PC-3 (cell line): ENCODE data around the gene LSP1. TPM values are rescaled to one million over a fixed set of nuclear protein-coding genes. Genes with fewer than 3 reads are reported as not detected.

Experiments used
- ATAC-seq: fragments of 200-7000 bp; cut with Tn5 transposase; 2 replicates; pipeline ENCODE4 v1.9.1; 2020; ENCODE audit warnings: mild to moderate bottlenecking, moderate library complexity
- BruUV-seq: library from RNA; stranded (reverse); fragments of 400-500 nt; replicated peaks from 2 replicates; lab custom pipeline; 2021; lab: Mats Ljungman, UMichigan
- CTCF ChIA-PET: fragments of 300-600 bp; sonication (Branson Sonifier 250); formaldehyde crosslinking; loops from one replicate; lab custom pipeline; 2022; ENCODE audit warnings: antibody characterized with exemption; lab: Charles Lee
- POLR2A ChIA-PET: fragments of 300-600 bp; sonication (Branson Sonifier 250); formaldehyde crosslinking; loops from one replicate; lab custom pipeline; 2022; ENCODE audit warnings: antibody characterized with exemption; ENCODE audit not compliant: unreplicated experiment; lab: Charles Lee
- DNase-seq: peaks from one replicate; pipeline ENCODE4 v3.0.0-alpha.2; 2015
- H2AFZ ChIP-seq: fragments of 300-600 bp; sonication (generic); 2 replicates; pipeline ENCODE4 v1.6.0; 2016; ENCODE audit warnings: antibody characterized with exemption, low read length
- H3F3A ChIP-seq: fragments of 300-600 bp; sonication (generic); one replicate; pipeline ENCODE4 v1.6.0; 2017; ENCODE audit warnings: antibody characterized with exemption, low read length, control low read depth, mild to moderate bottlenecking; ENCODE audit not compliant: unreplicated experiment
- H3K27ac ChIP-seq: fragments of 300-600 bp; sonication (generic); 2 replicates; pipeline ENCODE4 v1.5.1; 2016; ENCODE audit warnings: mild to moderate bottlenecking, low read length
- H3K27me3 ChIP-seq: fragments of 300-600 bp; sonication (generic); 2 replicates; pipeline ENCODE4 v1.6.1; 2016; ENCODE audit warnings: low read length, mixed read lengths
- H3K36me3 ChIP-seq: fragments of 300-600 bp; sonication (generic); 2 replicates; pipeline ENCODE4 v1.6.1; 2016; ENCODE audit warnings: low read depth, mixed run types, low read length, mixed read lengths
- H3K4me1 ChIP-seq: fragments of 300-600 bp; sonication (generic); 2 replicates; pipeline ENCODE4 v1.5.1; 2016; ENCODE audit warnings: low read length; ENCODE audit not compliant: insufficient read depth
- H3K4me2 ChIP-seq: fragments of 300-600 bp; sonication (generic); 2 replicates; pipeline ENCODE4 v1.6.0; 2016; ENCODE audit warnings: low read length
- H3K4me3 ChIP-seq: fragments of 300-600 bp; sonication (generic); 2 replicates; pipeline ENCODE4 v1.5.1; 2016; ENCODE audit warnings: mild to moderate bottlenecking, low read length, mixed read lengths
- H3K79me2 ChIP-seq: fragments of 300-600 bp; sonication (generic); 2 replicates; pipeline ENCODE4 v1.6.1; 2017; ENCODE audit warnings: low read length, mixed read lengths
- H3K9ac ChIP-seq: fragments of 300-600 bp; sonication (generic); 2 replicates; pipeline ENCODE4 v1.6.0; 2016; ENCODE audit warnings: mild to moderate bottlenecking, low read length
- H3K9me2 ChIP-seq: fragments of 300-600 bp; sonication (generic); replicated peaks from 2 replicates; pipeline ENCODE4 v1.6.1; 2016; ENCODE audit warnings: mixed run types, low read length, mixed read lengths
- H3K9me3 ChIP-seq: fragments of 300-600 bp; sonication (generic); 2 replicates; pipeline ENCODE4 v1.6.1; 2016; ENCODE audit warnings: low read length, mixed read lengths
- H4K20me1 ChIP-seq: fragments of 300-600 bp; sonication (generic); 2 replicates; pipeline ENCODE4 v1.6.1; 2016; ENCODE audit warnings: low read length, mixed read lengths
- CTCF ChIP-seq: fragments of 300-600 bp; sonication (generic); conservative IDR thresholded peaks from 2 replicates; pipeline ENCODE4 v1.5.1; 2017; ENCODE audit warnings: antibody characterized with exemption, low read depth, mild to moderate bottlenecking, low read length
- EZH2 ChIP-seq: fragments of 300-600 bp; sonication (generic); IDR thresholded peaks from one replicate; pipeline ENCODE4 v1.6.1; 2017; ENCODE audit warnings: antibody characterized with exemption, mild to moderate bottlenecking, low read length; ENCODE audit not compliant: unreplicated experiment
- EZH2phosphoT487 ChIP-seq: fragments of 300-600 bp; sonication (generic); IDR thresholded peaks from 2 replicates; pipeline ENCODE4 v1.6.1; 2018; ENCODE audit warnings: mild to moderate bottlenecking, antibody characterized with exemption, low read length, borderline replicate concordance
- intact Hi-C: fragments of 100-400 bp; cut with micrococcal nuclease; formaldehyde crosslinking; loops from 2 replicates; pipeline ENCODE4 v1.9.0; 2023
- total RNA-seq: library from RNA; depleted of rRNA; stranded (reverse); fragments of >200 nt; gene quantifications from 2 replicates; pipeline ENCODE4 v1.2.3, GENCODE V29; 2014

LSP1 gene
- total RNA-seq, 1 experiment from 2014 or later, result not detected

- DNase-seq (no peak), ATAC-seq (no peak)
- Histone ChIP-seq H3K4me1 (no peaks in the 10 kb centered on the region), H3K79me2 (no peaks in the 10 kb centered on the region), H3K9me2 (no peaks in the 10 kb centered on the region), H2AFZ (no peak overlapping the region), H3K9me3 (no peaks in the 10 kb centered on the region), H4K20me1 (no peaks in the 10 kb centered on the region), H3K4me2 (no peak overlapping the region), H3K27me3 (no peaks in the 10 kb centered on the region), H3F3A (no peaks in the 10 kb centered on the region), H3K27ac (no peak overlapping the region), H3K36me3 (no peaks in the 10 kb centered on the region), H3K9ac (no peak overlapping the region), H3K4me3 (no peak overlapping the region)
- ChIA-PET POLR2A (no interaction called here), CTCF (no interaction called here)
- no peak for TF ChIP-seq CTCF
- TF ChIP-seq EZH2, result no peak
- TF ChIP-seq EZH2phosphoT487, result no peak
- BruUV-seq, result no TSS peak
- intact Hi-C loops, result no loop called here
Observed at GRCh38 chr11:1922481-1923081, 69.7 kb downstream of the LSP1 start.

GRCh38 chr11:1923201-1923956, 70.5 kb downstream of the LSP1 start:
- ATAC-seq (no peak), DNase-seq (no peak)
- TF ChIP-seq EZH2 (no peak), EZH2phosphoT487 (no peak), CTCF (no peak)
- Histone ChIP-seq H3K79me2 (no peaks in the 10 kb centered on the region), H3K36me3 (no peaks in the 10 kb centered on the region), H2AFZ (no peak overlapping the region), H3K4me2 (no peak overlapping the region), H3F3A (no peaks in the 10 kb centered on the region), H3K9me2 (no peaks in the 10 kb centered on the region), H4K20me1 (no peaks in the 10 kb centered on the region), H3K9ac (no peak overlapping the region), H3K4me3 (no peak overlapping the region), H3K27ac (no peak overlapping the region), H3K4me1 (no peaks in the 10 kb centered on the region), H3K27me3 (no peaks in the 10 kb centered on the region), H3K9me3 (no peaks in the 10 kb centered on the region)
- intact Hi-C loops, result no loop called here
- CTCF ChIA-PET, result no interaction called here
- BruUV-seq, result no TSS peak
- POLR2A ChIA-PET, result no interaction called here

GRCh38 chr11:1924181-1924580, 71.3 kb downstream of the LSP1 start:
- no peak overlapping the region for H2AFZ ChIP-seq
- ChIA-PET CTCF (no interaction called here), POLR2A (no interaction called here)
- no peak for ATAC-seq
- no peak overlapping the region for H3K9ac ChIP-seq
- H3K4me3 ChIP-seq, result no peak overlapping the region
- BruUV-seq, result no TSS peak
- TF ChIP-seq EZH2 (no peak), CTCF (no peak), EZH2phosphoT487 (no peak)
- H3K4me1 ChIP-seq, result no peaks in the 10 kb centered on the region
- intact Hi-C loops, result no loop called here
- H4K20me1 ChIP-seq, result no peaks in the 10 kb centered on the region
- no peaks in the 10 kb centered on the region for H3K9me3 ChIP-seq
- H3K79me2 ChIP-seq, result no peaks in the 10 kb centered on the region
- no peaks in the 10 kb centered on the region for H3F3A ChIP-seq
- no peak for DNase-seq
- H3K9me2 ChIP-seq, result no peaks in the 10 kb centered on the region
- H3K27ac ChIP-seq, result no peak overlapping the region
- no peaks in the 10 kb centered on the region for H3K36me3 ChIP-seq
- no peak overlapping the region for H3K4me2 ChIP-seq
- no peaks in the 10 kb centered on the region for H3K27me3 ChIP-seq
